ENCODE results near the gene SNAI1.

The SNAI1 gene

GRCh38 chr20:50014570-50015562 lies 32.1 kb downstream of the SNAI1 start:
- DNase-seq, result no peak

DNA sequence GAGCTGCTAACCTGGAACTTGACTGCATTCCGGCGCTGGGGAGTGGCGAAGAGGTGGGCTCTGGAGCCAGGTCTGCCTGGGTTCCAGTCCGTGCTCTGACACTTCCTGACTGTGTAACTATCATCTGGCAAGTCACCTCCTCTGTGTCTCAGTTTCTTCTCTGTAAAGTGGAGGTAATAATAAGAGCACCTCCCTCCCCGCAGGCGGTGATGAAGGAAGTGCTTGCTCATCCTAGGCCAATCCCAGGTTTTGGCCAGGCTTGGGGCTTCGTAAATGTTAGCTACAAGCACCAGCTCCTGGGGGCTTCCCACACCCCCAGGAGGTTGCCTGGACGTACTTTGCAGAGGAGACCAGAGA lies 32.8 kb downstream of the SNAI1 start:
- DNase-seq, result no peak

DNA sequence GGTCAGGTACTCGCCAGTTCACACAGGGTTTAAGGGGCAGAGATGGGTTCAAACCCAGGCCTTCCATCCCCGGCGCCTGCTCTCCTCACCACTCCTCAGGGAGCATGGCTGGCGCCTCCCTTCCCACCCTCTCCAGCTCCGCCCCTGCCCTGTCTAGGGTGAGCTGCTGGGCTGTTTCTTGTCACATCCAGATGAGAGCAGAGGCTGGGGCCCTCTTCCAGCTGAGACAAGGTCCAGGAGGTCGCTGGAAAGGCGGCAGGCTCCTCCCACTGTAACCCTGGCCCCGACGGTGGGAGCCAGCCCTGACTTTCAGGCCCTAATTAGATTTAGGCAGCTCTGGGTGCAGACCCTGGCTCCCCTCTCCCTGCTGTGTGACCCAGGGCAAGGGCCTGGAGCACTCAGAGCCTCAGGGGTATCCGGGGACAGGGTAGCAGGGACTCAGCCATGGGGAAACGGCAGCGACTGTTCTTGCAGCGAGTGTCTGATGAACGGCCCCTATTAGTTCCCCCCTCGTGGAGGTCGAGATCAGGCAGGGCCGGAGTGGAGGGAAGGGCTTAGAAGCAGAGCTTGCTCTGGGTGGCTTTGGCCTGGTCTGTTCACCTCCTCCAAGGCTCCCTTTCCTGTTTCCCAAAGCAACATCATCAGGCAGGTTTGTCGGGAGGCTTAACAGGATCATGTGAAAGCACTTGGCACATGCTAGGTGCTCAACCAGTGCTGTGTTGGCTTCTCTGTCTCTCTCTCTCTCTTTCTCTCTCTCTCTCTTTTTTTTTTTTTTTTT lies 33.4 kb downstream of the SNAI1 start:
- no peak for DNase-seq

DNA sequence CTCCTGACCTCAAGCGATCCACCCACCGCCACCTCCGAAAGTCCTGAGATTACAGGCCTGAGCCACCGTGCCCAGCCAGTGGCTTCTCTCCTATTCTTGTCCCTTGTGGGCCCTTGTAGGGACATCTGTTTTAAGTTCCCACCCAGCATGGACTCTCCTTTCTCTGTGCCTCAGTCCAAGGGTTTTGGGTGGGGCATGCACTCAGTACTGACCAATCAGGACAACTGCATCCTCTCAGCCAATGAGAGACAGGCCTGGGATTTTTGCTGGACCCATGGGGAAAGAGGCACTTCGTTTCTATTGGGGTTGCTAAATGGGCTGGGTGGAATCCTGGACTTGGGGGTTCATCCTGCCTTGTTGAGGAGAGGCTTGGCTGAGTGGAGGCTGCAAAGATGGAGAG lies 34.4 kb downstream of the SNAI1 start:
- DNase-seq, result no peak

DNA sequence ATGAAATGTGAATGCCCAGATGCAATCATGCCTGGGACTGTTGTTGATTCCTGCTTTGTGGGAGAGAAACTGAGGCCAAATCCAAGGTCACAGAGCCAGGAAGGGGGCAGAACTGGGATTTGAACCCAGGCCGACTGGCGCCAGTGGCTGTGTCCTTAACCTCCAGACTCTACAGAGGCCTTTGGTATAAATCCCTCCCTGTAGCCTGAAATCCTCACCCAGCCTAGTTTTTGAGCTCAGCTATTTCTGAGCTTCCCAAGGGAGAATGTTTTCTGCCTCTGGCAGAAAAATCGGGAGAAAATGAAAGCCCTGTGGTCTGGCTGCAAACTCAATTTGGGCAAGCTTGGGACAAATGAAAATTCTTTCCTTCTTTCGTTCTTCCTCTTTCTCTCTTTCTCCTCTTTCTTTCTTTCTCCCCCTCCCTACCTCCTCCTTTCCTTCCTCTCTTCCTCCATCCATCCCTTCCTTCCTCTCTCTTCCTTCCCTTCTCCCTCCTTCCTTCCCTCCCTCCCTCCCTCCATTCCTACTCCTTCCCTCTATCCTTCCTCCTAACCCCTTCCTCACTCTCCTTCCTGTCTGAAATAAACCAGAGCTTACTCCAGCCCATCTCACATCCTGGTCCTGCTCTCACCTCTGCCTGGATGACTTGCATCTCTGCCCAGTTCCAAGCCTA lies 34.9 kb downstream of the SNAI1 start:
- DNase-seq, result no peak

DNA sequence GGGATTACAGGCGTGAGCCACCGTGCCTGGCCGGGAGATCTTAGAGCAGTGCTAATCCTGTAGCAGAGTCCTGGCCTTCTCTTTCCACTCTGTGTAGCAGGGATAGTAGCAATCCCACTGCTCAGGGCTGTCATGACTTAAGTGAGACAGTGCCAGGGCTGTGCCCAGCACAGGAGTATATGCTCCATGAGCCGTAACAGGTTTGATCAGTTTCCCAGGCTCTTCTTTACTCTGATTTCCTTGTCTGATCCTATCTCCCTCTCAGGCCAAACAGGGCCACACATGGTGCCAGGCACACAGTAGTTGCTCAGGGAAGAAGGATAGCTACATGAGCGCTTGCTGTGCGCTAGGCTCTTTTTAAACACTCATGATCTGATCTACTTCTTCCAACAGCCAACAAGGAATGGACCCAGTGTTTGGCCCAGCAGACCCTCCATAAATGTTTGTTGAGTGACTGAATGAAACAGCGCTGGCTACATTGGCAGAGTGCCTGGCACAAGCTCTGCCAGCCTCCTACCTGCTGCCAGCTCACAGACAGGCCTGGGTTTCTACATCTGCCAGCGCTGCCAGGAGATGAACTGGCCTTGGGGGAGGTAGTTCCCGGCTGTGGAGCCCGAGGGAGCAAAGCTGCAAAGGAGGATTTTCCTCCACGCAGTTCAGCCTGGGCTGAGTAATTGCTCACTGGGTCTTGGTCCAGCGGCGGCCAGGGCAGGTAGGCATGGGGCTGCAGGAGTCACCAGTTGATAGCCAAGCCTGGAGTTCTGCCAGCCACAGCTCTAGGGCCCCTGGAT lies 36.9 kb downstream of the SNAI1 start:
- DNase-seq, result no peak

GRCh38 chr20:50020288-50020687 lies 37.5 kb downstream of the SNAI1 start:
- DNase-seq, result no peak

DNA sequence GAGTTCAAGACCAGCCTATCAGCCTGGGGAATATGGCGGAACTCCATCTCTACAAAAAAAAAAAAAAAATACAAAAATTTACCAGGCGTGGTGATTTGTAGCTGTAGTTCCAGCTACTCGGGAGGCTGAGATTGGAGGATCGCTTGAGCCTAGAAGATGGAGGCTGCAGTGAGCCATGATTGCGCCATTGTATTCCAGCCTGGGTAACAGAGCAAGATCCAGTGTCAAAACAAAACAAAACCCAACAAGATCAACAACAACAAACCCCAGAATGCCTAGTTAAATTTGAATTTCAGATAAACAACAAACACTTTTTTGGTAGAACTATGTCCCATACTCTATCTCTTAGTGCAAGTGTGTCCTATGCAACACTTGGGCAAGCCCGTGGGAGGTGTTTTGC lies 39.9 kb downstream of the SNAI1 start:
- no peak for DNase-seq

DNA sequence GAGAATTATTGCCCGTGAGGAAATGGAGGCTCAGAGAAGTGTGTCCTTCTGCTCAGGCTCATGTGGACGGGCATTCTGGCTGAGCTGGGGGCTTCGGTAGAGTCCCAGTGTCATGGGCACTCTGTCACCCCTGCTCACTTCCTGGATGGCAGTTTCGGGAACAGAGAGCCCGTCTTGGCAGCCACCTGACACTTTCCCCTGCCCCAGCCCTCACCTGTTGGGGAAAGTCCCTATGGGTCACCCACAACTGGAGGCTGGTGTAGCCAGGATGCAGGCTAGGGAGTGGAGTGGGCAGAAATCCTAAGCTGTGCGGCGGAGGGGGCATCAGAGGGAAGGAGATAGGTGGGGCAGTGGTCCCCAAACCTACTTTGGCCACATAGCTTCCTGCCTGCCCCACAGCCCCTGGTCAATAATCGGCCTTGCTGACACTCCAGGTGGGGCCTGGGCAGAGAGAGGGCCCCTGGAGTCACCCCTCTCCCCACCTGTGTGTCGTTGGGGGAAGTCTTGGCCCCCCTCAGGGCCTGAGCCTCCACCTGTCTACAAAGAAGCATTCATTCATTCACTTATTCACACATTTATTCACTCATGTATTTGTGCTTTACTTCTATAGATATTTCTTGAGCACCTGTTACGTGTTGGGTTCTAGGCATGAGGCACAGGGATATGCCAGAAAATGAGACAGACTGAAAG lies 40.5 kb downstream of the SNAI1 start:
- no peak for DNase-seq

DNA sequence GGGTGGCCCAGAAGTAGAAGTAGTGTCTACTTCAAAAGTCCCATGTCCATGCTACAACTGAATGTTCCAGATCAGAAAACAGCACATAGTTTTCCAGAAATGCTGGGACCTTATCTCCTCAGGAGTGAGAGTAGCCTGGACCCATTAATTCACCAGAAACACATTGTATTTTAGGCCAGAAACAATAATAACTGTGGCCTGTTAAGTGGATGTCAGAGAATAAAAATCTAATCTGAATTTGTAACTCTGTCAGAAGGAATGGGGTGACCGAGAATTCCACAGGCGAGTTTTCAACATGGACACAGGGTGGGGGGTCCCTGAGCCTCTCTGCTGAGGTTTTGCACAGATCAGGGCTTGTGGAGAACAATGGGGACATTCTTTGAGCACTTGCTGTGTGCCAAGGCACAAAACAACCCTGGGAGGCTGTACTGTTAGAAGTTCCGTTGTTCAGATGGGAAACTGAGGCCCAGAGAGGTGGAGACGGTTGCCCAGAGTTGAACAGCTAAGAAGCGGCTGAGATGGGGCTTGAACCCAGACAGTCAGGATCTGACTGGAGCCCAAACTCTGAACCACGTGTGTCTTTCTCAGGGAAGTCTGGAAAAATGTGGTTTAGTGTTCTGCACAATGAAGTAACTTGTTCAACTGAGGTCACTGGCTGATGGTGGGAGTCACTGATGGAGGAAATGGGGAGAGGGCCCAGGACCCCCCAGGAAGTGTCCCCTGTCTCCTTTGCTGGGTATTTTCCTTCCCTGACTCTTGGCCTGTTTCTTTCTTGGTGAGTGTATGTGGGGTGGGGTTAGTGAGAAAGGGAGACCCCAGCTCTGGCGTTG lies 44.2 kb downstream of the SNAI1 start:
- DNase-seq, result no peak

DNA sequence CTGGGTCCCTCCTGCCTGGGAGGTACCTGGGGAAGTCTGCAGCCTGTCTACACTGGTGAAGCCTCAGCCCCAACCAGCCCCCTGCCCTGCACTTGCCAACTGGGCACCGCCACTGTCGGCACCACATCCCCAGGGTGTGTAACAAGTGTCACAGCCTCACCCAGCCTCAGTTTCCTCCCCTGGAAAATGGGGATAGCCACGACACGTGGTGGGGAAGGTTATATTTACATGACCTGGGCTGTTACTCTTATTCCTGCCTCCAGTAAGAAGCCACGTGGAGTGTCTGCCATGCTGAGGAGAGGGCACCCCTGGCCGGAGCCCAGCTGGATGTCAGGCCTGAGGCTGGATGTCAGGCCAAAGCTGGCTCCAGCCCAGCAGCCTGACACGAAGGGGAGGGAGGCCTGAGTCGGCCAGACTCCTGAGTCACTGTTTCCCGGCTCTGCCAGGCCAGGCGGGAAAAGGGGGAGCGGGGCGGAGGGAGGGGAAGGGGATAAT lies 44.9 kb downstream of the SNAI1 start:
- DNase-seq, result no peak

GRCh38 chr20:50029083-50029696 lies 46.4 kb downstream of the SNAI1 start:
- DNase-seq, result no peak

DNA sequence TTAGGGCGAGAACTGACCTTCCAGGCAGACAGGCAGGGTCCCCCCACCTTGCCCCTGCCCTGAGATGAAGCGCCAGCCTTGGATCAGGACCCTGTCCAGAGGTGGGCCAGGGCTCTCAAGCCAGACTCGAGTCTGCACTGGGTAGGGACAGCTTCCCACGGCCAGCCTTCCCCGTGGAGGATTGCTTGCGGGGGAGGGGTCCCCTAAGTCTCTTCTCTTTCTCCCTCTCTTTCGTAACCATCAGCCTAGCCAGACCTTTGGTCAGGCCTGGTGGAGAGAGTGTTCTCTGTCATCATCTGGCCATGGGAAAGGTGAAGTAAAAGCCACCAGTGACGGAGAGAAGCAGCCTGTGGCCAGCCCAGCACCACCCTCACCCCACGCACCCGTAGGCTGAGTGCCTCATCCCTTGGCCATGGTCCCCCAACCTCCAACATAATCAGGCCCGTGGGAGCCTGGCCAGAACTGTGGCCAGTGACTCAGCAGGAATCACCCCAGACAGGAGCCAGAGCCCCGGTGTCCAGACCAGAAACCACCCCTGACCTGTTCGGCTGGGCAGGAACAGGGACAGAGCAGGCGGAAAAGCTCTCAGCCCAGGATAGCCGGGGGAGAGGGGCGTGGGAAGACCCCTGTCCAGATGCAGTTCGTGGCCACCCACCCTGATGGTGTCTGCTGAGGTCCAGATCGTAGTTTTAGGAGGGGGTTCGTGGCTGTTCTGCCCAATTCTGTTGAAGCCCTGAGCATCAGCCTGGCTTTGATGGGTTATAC lies 47.1 kb downstream of the SNAI1 start:
- no peak for DNase-seq

GRCh38 chr20:50032955-50033666 lies 50.3 kb downstream of the SNAI1 start:
- DNase-seq, result no peak

DNA sequence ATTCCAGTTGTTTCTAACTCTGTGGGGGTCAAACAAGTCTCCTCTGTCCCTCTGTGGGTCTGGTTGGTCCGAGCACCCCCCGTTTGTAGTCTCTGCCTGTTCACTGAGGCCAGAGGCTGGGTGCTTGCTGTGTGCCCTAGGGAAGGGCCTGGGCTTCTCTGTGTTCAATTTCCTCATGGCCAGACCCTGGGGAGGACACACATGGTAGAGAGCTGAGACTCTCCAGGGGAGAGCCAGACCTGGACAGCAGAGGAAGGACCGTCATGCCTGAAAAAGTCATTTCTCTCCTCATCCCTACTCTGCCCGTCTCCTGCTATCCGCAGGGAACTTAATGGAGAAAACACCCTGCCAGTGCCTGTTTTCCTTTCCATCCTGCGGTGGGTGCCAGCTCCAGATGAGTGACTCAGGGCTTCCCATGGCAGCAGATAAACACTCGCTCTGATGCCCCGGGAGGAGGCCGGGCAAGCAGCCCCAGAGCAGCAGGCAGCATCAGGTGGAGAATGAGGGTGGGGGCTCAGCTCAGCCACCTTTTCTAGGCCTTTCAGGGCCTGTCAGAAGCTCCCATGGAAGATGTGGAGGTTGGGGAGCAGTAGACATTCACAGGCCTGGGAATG lies 51.9 kb downstream of the SNAI1 start:
- no peak for DNase-seq

GRCh38 chr20:50036703-50037102 lies 53.9 kb downstream of the SNAI1 start:
- no peak for DNase-seq

DNA sequence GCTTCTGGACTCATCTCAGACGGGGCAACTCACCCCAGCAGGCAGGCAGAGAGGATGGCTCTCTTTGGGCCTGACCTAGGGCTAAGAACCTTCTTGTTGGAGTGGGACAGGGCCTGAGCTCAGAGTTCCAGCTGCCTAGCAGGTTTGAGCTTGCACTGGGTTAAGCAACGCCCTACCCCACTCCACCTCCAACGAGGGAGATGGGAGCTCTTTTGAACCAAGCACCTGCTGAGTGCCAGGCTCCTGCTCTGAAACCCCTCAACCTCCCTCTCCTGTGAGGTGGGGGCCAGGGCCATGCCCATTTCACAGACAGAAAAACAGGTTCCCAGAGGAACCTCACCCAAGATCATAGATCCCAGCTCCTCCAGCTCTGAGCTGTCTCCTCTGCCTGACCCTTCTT lies 54.3 kb downstream of the SNAI1 start:
- no peak for DNase-seq

GRCh38 chr20:50037575-50037974 lies 54.8 kb downstream of the SNAI1 start:
- DNase-seq, result no peak
